Right lung (tissue), 5 donors: ENCODE measurements around the gene TXN. TPM values are rescaled to one million over a fixed set of nuclear protein-coding genes. Genes with fewer than 3 reads are reported as not detected.
A peak's percentile ranks its signal among the peaks of the same experiment; 100 is the strongest.
"Not testable (repeated sequence)": the region's sequence is repeated elsewhere in the genome, so short reads cannot be mapped to it uniquely, and the experiment has no call there.

Experiments
- DNase-seq, 2 donors: peaks; one replicate each; pipeline ENCODE4 v3.0.0-alpha.2; 2013
- polyA plus RNA-seq, 5 donors: library from polyadenylated mRNA; unstranded; fragments of 120-200 nt; gene quantifications; one replicate each; pipeline versions ENCODE4 v1.2.1 to v1.2.3, GENCODE V29; 2013; ENCODE audit warnings: inconsistent platforms in 1 of 5, low replicate concordance in 1 of 5; ENCODE audit not compliant: insufficient read length in 5 of 5, insufficient read depth in 1 of 5

Gene TXN
- polyA plus RNA-seq, 5 donors = 140 to 182 (median 164) TPM

DNA sequence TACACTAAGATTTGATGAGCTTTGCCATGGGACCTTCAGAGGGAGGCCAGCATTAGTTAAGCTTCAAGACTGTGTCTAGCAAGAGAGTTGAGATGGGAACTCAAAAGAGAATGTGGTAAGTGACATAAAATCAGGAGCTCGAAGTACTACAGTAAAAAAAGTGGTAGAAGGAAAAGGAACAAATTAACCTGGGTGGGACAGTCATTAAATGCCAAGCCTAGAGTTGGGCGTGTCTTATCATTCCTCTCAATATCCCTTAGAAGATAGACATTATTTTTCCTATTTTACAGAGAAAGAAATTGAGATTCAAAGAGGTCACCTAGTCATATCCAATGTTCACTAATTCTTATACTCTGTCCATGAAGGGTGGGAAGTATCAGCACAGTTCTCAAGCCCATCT is 3.3 kb upstream of the TXN start:
- no peak for DNase-seq

DNA sequence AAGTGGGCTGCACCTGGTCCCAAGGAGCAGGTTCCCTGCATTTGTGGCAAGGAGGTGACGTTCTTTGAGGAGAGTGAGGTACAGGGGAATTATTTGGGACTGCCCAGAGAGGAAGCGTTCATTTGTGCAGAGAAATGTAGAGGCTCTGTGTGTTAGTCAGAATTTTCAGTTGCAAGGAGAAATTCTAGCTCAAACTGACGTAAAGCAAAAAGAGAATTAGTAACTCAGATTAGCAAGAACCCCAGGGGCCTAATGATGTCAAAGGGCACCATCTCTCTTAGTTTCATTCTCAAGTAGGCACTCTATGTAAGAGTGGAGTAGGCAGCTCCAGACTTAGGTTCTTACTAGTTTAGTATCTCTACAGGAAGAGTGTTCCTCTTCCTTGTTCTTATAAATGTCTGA is 2.4 kb upstream of the TXN start:
- no peak for DNase-seq

GRCh38 chr9:110257956-110258355 is 1.6 kb upstream of the TXN start:
- DNase-seq = no peak

GRCh38 chr9:110257097-110257841 is 962 bp upstream of the TXN start:
- DNase-seq = no peak

DNA sequence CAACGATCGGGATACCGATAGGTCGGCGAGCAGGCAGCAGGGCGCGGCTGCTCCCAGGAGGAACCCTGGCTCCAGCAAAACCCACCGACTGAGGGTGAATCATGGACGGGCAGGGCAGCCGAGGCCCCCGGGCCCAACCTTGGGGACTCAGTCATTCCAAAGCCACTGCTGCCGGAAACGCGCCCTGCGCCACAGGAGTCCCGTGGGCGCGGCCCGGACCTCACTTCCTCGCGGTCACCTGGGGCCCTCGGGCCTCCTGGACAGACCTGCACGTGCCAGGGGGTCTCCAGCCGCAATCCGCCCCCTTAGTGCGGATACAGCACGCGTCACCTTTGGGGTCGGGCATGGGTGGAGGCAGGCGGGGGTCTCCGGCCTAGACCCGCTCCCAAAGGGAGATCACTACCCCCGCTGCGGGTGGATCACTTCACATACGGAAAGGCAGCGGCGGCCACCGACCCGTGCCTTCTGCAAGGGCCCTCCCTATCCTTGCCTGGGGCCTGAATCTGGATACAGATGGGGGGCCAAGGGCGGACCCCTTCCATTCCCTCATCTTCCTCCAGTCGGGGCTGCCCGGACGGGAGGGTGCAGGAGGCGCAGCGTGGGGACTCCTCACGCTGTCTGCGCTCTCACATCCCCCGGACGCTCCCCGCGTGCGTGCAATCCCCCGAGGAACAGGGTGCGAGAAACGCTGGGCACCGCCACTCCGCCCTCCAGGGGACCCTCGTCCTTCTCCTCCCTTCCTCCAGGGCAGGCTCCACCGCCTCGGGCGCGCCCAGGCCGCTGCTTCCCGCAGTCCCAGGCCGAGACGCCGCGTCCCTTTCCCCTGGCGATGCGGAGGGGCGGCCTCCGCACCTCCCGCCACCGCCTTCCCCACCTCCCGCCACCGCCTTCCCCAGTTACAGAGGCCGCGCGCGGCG is 586 bp downstream of the TXN start:
- peak; percentile 52 to 65 for DNase-seq

DNA sequence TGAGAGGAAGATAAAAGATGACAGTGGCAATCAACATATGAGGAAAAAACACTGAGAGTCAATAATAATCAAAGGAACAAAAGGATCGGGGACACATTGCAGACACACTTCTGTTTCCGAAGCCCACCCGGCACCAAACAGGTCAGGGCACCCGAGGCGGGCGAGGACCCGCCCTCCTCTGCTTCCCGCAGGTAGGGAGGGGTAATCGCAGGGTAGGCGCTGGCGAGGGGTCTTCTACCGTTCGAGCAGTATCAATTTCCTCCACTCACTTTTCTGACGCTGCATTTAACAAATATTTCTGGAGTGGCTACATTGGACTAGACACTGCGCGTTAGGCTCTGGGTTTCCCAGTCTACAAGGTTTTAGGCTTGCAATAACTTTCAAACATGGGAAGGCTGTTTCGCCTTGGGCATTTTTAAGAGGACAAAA is 1.3 kb downstream of the TXN start:
- peak in 1 of 2 donors; percentile 30 for DNase-seq

GRCh38 chr9:110254500-110254899 is 1.8 kb downstream of the TXN start:
- DNase-seq = no peak

DNA sequence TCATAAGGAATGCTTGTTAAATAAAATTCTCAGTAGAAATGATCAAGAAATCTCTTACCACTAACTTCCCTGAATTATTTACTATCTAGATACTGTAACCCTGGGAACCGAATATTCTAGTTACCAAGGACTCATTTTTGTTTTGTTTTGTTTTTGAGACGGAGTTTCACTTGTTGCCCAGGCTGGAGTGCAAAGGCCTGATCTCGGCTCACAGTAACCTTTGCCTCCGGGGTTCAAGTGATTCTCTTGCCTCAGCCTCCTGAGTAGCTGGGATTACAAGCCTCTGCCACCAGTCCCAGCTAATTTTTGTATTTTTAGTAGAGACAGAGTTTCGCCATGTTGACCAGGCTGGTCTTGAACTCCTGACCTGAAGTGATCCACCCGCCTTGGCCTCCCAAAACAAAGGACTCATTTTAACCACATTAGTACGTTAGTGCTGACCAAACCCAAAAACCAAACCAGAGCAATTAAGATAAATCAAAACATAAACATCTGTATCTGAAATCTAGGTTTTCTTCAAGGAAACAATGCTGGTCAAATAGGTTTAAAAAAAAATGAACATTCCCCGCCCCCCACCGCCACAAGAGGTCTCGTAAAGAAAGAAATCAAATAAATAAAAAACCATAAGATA is 3.7 kb downstream of the TXN start:
- DNase-seq = no peak

GRCh38 chr9:110251770-110252169 is 4.5 kb downstream of the TXN start:
- DNase-seq = not testable (repeated sequence)

GRCh38 chr9:110251212-110251611 is 5.1 kb downstream of the TXN start:
- DNase-seq = no peak

DNA sequence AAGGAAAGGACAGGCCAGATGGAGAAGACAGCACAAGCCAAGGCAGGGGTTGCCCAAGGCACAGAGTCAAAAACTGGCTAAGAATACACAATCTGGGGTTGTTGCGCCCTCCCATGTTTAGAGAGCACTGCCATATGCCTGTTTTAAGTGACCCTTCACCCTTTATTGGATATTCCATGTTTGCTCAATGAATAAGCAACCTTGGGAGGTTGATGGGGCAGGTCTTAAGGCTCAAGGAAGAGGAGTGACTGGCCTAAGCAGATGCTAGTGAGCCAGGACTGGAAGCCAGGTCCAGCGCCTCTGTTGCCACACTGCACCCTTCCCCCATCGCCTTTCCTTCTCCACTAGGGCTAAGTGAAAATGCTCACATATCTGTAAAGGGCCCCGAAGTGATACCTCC is 6.7 kb downstream of the TXN start:
- no peak for DNase-seq

DNA sequence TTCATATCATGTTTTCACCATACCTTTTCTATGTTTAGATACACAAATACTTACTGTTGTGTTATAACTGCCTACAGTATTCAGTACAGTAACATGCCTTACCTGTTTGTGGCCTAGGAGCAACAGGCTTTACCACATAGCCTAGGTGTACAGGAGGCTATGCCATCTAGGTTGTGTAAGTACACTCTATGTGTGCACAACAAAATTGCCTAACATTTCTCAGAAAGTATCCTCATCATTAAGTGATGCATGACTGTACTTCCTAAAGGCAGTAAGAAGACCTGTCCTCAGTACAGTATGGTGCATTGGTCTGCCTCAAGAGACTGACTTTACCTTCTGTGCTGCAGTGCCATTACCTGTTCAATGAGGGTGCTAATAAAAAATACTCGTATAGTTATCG is 7.9 kb downstream of the TXN start:
- DNase-seq = no peak

DNA sequence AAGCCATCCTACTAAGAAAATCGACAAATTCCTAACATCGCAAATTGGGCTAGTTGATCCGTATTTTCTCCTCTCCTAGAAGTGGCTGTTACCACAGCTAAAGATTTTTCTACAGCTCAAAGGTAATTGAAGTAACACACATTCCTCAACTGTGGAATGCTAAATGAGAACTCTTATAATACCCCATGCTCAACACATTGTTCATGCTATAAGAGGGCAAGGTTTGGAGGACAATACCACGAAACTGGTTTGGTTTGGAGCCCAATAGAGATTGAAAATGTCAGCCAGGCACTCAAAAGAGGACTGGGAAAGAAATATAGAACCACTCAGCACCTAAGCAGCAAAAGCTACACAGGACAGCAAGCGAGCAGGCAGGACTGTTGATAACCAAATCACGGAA is 10.1 kb downstream of the TXN start:
- no peak for DNase-seq

- DNase-seq = no peak
Observed at GRCh38 chr9:110244616-110245015, 11.7 kb downstream of the TXN start.

DNA sequence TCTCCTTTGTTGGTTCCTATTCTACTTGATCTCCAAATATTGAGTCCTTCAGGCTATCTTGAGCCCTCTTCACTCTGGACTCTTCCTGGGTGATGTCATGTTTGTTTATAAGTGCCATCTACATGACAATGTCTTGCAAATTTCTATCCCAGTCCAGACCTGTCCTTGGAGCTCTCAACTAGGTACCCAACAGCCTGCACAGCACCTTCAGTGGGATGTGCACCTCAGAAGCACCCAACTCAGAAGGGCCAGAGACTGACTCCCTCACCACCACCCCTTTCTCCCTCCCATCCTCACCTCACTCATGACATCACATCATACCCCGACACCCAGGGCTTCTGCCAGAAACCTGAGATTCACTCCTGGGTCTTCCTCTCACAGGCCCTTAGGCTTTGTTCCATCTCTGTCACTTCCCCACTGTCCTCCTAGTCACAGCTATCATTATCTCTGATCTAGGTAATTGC is 14.4 kb downstream of the TXN start:
- DNase-seq = no peak

DNA sequence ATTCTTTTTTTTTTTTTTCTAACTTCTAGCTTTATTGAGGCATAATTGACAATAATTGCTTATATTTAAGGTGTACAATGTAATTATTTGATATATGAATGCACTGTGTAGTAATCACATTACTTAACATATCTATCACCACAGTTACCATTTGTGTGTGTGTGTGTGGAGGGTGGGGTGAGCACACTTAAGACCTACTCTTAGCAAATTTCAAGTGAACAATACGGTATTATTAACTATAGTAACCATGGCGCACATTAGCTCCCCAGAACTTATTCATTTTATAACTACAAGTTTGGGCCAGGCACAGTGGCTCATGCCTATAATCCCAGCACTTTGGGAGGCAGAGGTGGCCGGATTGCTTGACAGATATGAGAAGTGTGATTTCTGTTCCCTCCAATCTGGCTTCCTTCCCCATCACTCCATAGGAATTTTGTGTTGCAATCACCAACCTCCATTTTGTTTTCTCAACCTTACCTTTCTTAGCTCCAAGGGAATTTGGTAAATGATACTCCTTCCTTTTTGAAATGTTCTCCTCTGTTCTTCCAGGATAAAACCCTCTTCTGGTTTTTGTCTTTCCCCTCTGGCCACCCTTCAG is 14.9 kb downstream of the TXN start:
- no peak for DNase-seq

GRCh38 chr9:110240198-110240597 is 16.1 kb downstream of the TXN start:
- DNase-seq = no peak

DNA sequence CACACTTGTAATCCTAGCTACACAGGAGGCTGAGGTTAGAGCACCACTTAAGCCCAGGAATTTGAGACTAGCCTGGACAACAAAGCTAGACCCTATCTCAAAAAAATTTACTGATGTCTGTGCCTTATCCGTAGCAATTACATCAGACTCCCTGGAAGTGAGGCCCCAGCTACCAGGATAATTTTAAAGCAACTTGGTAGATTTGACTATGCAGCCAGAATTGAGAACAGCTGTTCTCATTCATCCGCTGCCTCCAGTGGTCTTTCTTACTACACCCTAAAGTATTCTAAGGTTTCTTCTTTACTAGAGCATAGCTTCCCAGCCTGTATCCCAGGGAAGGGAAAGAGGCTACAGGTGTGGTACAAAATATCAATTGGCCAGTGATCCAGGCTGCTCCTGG is 28.0 kb downstream of the TXN start:
- no peak for DNase-seq

- no peak for DNase-seq
Observed at GRCh38 chr9:110224583-110224982, 31.7 kb downstream of the TXN start.

DNA sequence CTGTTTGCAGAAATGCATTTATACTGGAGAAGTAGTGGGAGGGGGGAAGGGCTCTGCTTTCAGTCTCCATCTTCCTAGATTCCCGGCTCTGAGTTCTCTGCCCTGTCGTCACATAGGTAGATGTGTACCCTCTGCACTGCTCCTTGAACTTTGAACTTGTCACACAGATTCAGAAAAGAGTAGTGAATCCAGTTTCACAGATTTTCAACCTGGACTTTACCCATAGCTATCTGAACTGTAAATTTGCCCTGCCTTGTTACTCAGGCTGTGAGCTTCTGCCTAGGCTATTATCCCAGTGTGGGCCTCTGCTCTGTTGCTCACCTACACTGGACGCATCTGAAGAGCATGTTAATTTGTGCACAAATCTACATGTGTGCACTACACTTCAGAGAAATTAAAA is 35.5 kb downstream of the TXN start:
- DNase-seq = no peak

GRCh38 chr9:110217656-110218099 is 38.6 kb downstream of the TXN start:
- peak in 1 of 2 donors; percentile 40 for DNase-seq
